GM10248 (cell line): Measurements from ENCODE around the gene C11orf16.
"Not testable (repeated sequence)": the region's sequence is repeated elsewhere in the genome, so short reads cannot be mapped to it uniquely, and the experiment has no call there.

Source experiments
- CTCF ChIA-PET: fragments of 300-600 bp; sonication (Branson Sonifier 250); formaldehyde crosslinking; extraction: SDS; loops from one replicate; lab custom pipeline; 2021; ENCODE audit warnings: antibody characterized with exemption; lab: Yijun Ruan, JAX
- POLR2A ChIA-PET: fragments of 350-650 bp; sonication (Branson Sonifier 250); formaldehyde crosslinking; extraction: SDS; loops from one replicate; lab custom pipeline; 2020; ENCODE audit warnings: antibody characterized with exemption; lab: Yijun Ruan, JAX
- DNase-seq: peaks from one replicate; pipeline ENCODE4 v3.0.0; 2012; ENCODE audit errors: extremely low spot score
- TF ChIP-seq, protein P1 (sequence below): IDR thresholded peaks from 2 replicates; pipeline ENCODE4 v1.5.1; 2012; ENCODE audit warnings: mild to moderate bottlenecking, low read depth; ENCODE audit errors: extremely low read depth, missing control alignments, control extremely low read depth

Gene C11orf16

GRCh38 chr11:8905528-8906165 lies 27.1 kb downstream of the C11orf16 start:
- DNase-seq, result no peak
- ChIA-PET CTCF (no interaction called here), POLR2A (no interaction called here)
- TF ChIP-seq, protein P1, sequence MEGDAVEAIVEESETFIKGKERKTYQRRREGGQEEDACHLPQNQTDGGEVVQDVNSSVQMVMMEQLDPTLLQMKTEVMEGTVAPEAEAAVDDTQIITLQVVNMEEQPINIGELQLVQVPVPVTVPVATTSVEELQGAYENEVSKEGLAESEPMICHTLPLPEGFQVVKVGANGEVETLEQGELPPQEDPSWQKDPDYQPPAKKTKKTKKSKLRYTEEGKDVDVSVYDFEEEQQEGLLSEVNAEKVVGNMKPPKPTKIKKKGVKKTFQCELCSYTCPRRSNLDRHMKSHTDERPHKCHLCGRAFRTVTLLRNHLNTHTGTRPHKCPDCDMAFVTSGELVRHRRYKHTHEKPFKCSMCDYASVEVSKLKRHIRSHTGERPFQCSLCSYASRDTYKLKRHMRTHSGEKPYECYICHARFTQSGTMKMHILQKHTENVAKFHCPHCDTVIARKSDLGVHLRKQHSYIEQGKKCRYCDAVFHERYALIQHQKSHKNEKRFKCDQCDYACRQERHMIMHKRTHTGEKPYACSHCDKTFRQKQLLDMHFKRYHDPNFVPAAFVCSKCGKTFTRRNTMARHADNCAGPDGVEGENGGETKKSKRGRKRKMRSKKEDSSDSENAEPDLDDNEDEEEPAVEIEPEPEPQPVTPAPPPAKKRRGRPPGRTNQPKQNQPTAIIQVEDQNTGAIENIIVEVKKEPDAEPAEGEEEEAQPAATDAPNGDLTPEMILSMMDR, result no peak

DNA sequence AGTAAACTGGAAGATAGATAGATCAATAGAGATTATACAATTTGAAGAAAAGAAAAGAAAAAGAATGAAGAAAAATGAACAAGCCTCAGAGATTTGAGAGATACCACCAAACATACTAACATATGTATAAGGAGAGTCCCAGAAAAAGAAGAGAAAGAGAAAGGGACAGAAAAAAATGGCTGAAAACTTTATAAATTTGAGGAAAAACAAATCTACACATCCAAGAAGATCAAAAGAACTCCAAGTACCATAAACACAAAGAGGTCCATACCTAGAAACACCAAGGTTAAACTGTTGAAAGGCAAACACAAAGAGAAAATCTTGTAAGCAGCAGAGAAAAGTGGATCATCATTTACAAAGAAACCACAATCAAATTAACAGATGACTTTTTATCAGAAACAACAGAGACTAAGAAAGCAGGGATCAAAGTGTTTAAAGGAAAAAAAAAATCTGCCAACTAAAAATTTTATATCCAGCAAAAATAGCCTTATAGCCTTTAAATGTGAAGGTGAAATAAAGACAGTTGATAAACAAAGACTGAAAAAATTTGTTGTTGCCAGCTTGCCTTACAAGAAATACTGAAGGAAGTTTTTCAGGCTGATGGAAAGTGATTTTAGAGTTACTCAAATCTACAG lies 33.5 kb downstream of the C11orf16 start:
- CTCF ChIA-PET, result no interaction called here
- POLR2A ChIA-PET, result no interaction called here
- no peak for DNase-seq
- TF ChIP-seq, protein P1, result no peak

DNA sequence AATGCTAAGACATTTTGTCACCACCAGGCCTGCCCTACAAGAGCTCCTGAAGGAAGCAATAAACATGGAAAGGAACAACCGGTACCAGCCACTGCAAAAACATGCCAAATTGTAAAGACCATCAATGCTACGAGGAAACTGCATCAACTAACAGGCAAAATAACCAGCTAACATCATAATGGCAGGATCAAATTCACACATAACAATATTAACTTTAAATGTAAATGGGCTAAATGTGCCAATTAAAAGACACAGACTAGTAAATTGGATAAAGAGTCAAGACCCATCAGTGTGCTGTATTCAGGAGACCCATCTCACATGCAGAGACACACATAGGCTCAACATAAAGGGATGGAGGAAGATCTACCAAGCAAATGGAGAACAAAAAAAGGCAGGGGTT lies 41.6 kb downstream of the C11orf16 start:
- DNase-seq, POLR2A ChIA-PET, CTCF ChIA-PET: not testable (repeated sequence)

- no peak for DNase-seq
- ChIA-PET POLR2A (no interaction called here), CTCF (no interaction called here)
- TF ChIP-seq, protein P1, result no peak
Measured at GRCh38 chr11:8886322-8886721, 46.4 kb downstream of the C11orf16 start.

GRCh38 chr11:8881585-8881984 lies 51.2 kb downstream of the C11orf16 start:
- CTCF ChIA-PET, DNase-seq, POLR2A ChIA-PET: not testable (repeated sequence)

- no peak for DNase-seq
- TF ChIP-seq, protein P1, result no peak
- ChIA-PET POLR2A (no interaction called here), CTCF (interaction anchor here (1.3 kb wide), 1 partner anchor 23 kb away, joined by 3 read pairs; no protein-coding TSS in a partner anchor)
Measured at GRCh38 chr11:8878771-8879170, 54.0 kb downstream of the C11orf16 start.

GRCh38 chr11:8873741-8874405 lies 58.9 kb downstream of the C11orf16 start:
- CTCF ChIA-PET, result no interaction called here
- POLR2A ChIA-PET, result no interaction called here
- no peak for DNase-seq
- TF ChIP-seq, protein P1, result no peak
